GM12874 (cell line): ENCODE data around the gene SRGAP2B.
"Not testable (repeated sequence)": the region's sequence is repeated elsewhere in the genome, so short reads cannot be mapped to it uniquely, and the experiment has no call there.

ENCODE experiments used
- CTCF ChIP-seq: IDR thresholded peaks from 2 replicates; pipeline ENCODE4 v1.5.1; 2011; ENCODE audit warnings: low read depth, mild to moderate bottlenecking, control low read depth, low read length, moderate library complexity; ENCODE audit not compliant: insufficient read depth

The SRGAP2B gene

GRCh38 chr1:145095284-145096057 is at the start of gene SRGAP2B, which contains the start of gene FAM72D:
TSS of gene SRGAP2B (minus strand) at chr1:145095328. CDS start at chr1:145092901, 2,427 bp downstream.
TSS of gene FAM72D (plus strand) at chr1:145095974. CDS start at chr1:145096848, 874 bp downstream.
- not testable (repeated sequence) for TF ChIP-seq CTCF
